ENCODE measurements around the gene AGAP1.

AGAP1 gene

DNA sequence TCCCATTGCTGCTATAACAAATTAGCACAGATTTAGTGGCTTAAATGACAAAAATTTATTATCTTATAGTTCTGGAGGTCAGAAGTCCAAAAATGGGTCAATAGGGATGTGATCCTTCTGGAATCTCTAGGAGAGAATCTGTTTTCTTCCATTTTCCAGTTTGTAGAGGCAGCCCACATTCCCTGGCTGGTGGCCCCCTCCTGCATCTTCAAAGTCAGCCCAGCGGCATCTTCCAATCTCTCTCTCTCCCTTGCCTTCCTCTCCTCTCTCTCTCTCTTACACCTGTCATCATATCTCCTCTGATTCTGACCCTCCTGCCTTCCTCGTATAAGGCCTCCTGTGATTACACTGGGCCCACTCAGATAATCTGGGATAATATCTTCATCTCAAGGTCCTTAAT lies 3.9 kb upstream of the AGAP1 start:
- DNase-seq (ENCODE audit: low read depth) = no peak

DNA sequence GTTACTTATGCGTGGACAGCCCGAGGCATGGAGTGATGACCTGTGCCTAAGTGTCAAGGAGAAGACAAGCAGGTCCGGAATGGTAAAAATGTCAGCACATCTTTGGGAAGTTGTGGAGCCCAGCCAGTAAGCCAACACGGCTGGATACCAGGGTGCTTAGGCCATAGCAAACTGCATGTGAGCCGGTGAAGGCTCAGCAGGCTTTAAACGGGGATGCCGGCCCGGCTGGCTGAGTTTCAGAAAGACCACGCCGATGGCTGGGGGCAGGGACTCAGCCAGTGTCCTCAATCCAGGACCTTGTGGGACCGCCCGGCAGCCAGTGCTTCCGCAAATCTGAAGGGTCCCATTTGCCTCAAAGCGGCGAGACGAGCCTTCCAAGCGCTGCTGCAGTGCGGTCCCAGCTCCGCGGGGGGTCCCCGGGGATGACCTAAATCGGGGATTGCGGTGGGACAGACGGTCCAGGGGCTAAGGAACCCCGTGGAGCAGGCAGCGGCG lies 946 bp upstream of the AGAP1 start:
- no peak for DNase-seq (ENCODE audit: low read depth)

DNA sequence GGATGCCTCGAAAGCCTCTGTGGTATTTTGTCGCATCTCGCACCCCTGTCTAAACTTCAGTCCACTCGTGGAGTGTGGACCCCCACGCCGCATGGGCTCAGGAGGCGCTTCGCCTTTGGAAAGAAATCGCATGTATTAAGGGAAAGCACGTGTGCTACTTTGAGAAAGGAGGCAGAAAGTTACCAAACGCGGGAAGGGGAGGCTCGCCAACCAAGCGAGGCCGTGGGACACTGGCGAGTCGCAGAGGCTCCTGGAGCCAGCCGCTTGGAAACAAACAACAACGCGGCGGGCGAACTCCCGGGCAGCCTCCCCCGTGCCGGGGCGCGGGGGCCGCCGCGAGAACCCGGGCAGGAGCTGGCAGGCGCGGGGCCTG lies 455 bp upstream of the AGAP1 start:
- DNase-seq (ENCODE audit: low read depth) = no peak

DNA sequence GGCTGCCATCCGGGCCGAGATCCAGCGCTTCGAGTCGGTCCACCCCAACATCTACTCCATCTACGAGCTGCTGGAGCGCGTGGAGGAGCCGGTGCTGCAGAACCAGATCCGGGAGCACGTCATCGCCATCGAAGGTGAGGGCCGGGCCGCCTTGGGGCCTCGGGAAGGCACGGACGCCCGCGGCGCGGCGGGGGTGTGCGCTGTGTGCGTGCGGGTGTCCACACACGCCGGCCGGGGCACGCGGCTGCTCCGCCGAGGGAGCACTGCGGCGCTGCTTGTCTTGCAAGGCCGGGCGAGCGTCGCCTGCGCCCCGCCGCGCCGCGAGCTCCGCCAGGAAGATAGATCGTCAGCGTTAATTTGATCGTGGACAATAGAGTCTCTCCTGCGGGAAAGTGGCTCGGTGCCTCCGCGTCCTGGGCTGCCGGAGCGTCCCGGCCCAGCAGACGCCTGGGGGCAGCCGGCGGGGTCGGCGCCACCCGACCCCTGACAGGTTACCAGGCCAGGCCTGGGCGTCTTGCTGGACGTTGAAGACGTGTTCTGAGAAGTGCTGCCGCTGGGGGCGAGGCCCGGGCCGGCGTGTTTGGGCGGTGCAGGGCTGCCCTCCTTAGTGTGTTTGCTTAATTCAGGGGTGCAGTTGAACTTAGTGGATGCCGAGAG lies 1.0 kb downstream of the AGAP1 start:
- DNase-seq (ENCODE audit: low read depth) = no peak

DNA sequence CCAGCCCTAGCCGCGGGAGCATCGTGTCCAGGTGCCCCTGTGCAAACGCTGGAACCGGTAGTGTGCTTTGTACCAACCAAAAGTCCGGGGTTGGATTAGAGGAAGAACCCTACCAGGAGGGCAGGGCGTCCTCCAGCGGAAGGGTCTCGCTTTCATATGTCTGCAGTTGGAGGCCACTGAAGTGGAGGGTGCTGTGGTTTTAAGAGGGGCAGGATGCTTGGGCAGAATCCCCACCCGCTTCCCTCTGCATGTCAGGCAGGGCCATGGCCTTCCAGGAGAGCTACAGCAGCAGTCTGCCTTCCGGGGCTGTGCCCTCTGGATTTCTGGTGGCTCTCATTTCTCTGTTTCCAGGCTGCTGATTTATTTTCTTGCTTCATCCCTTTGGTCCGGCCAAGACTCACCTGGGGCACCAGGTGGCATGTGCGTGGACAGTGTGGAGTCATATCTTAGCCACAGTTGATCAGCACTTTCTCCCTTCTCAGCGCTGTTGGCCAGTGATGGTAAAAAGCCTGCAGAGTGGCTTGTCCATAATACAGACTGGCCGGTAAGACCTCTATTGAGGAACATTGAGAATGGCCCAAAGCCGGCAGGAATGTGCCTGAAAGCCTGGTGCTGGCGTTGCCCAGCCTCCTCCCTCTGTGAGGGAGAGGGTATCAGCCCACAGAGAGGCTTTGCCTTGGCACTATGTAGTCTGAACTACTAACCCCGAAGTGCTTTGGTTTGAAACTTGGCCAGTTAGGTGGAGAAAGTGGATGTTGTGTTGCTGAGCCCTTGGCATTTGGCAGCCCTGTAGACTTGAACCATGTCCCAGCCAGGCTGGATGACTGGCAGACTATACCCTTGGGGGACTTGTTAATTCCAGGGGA lies 1.8 kb downstream of the AGAP1 start:
- DNase-seq (ENCODE audit: low read depth) = no peak

DNA sequence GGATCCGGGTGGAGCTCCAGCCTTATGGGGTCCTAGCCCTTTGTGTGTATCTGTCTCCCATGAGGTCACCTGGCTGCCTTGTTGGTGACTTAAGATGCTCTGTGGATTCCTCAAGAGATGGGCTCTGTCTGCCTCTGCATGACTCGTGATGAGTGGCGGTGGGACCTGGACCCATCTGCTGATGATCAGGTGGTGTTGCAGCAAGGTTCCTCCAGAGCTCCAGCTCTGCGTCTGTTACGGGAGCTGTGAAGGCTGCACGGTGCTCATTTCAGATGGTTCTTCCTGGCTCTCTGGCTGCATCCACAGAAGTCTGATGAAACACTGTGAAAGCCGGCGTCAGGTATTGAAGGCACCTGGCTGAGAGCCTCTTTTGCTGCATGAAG lies 2.4 kb downstream of the AGAP1 start:
- no peak for DNase-seq (ENCODE audit: low read depth)

DNA sequence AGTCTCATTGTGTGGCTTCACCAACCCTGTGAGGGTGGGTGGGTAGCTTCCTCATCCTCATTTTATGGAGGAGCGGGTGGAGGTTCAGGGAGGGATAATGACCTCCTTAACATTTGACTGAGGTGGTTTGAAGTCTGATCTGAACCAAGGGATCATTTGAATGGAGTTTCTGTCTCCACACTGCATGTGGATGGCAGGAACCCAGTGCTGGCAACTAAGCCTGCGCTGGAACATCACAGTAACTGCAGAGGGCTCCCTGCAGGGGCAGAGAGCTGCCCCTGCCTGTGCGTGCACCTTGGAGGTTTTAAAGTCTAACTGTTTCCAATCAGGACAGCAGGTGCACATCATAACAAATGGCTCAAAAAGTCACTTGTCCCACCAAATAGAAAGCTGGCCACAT lies 3.3 kb downstream of the AGAP1 start:
- DNase-seq (ENCODE audit: low read depth) = no peak

DNA sequence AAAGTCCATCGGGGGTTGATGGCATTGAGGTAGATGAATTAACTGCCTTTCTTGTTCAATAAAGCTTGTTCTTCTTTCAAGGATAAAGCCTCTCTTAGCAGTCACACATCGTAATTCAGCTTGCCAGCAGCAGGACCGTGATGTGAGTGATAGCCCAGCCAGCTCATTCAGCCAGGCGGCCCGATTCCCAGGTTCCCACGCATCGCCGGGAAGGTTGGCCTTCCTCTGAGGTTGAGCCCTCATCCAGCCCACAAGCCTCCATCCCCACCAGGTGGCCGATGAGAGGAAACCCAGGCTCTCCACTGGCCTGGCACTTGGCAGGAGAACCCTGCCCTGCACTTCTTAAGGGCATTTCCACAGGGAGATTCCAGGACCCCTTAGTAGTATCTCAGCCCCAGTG lies 4.7 kb downstream of the AGAP1 start:
- DNase-seq (ENCODE audit: low read depth) = no peak

DNA sequence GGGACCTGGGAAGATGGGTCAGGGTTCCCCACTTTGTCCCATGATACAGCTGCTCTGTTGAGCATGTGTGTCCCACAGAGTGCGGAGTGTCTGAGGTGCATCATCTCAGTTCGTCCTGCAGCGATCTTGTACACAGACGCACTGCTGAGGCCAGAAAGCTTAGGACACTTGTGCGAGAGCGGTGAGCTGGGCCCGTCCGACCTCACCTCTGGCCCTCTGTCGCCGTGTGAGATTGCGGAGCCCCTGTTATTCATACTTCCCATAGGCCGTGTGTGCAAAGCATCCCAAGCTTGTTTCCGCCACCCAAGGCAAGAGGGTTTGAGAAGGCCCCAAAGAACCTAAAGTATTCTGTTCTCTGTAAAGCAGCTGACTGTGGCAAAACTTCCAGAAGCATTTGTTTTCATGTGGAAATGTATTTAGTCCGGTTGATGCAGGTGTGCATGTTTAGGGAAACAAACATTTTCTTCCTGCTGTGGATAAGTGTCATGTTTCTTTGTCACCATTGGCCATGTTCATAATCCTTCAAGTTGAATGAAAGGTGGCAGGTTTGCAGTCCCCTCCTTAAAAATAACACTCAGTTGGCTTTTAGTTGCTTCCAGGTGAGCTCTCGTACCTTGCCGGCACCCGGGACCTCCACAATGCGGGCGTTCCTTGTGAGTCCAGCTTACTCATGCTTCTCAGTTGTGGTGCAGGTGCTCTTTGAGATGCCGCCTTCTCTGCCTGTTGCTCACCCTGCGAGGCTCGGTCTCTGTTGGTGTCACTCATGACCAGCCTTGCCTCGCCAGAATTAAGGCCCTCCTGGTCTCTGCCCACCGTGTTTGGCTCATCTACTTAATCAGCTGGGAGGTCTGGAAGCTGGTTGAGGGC lies 5.3 kb downstream of the AGAP1 start:
- no peak for DNase-seq (ENCODE audit: low read depth)

DNA sequence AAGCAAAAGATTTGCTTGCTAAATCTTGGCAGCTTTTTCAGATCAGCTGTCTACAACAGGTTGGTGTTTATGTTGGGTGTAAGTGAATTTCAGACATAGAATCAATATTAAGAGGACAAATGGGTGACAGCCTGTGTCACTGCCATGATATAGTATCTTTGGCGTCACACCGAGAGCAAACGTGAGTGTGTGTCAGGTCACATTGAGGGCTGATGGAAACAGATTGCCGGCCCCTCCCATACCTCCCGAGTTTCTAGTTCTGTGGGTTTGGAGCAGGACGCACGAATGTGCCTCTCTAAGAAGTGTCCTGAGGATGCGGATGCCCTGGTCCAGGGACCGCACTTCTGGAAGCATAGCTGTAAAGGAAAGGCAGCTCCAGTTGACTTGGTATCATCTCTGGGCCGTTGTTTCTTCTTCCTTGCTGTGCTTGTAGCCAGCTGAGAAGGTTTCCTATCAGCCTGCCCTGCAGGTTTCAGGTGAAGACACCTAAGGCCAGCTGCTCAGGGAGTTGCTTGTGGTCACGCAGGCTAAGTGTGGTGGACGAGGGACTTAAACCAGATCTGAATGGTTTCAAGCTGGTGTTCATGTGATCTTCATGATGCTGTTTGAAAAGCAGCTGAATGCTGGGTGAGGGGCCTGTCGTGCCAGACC lies 6.4 kb downstream of the AGAP1 start:
- DNase-seq (ENCODE audit: low read depth) = no peak

DNA sequence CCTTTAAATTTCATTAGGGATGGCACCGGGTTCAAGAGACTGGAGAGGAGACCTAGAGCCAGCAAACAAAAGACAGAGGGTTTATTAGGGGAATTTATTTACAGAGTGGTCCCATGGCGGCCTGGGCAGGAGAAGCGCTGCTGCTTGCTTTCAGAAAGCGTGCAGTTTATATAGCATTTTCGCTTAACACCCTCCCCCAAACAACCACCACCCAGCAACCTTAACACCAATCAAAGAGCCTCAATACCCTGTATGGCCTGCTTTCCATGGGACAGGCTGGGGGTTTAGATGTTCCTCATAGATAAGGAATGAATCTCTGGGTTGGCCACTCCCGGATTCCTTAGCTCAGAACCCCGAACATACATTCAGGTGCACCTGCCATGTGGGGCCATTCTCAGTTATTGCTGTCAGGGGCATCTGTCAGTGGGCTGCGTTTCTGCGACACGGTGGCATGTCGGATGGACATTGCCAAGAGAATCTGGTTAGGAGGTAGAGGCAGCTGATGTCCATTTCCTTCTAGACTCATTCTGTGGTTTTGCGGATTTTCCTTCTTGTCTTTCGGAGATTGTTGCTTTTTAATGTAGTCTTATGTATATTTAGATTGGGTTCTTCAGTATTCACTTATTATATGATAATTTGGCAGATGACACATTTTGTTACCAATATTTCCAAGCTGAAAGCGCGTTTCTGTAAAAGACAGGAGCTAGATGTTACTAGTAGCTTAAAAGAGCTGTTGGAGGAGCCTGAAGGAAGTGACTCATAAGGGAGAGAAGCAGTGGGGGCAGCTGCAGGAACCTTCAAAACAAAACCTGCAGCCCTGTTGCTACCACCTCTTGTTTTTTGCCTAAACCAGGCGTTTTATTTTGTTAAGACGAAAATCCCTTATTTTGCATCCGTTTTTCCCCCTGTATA lies 7.2 kb downstream of the AGAP1 start:
- no peak for DNase-seq (ENCODE audit: low read depth)

DNA sequence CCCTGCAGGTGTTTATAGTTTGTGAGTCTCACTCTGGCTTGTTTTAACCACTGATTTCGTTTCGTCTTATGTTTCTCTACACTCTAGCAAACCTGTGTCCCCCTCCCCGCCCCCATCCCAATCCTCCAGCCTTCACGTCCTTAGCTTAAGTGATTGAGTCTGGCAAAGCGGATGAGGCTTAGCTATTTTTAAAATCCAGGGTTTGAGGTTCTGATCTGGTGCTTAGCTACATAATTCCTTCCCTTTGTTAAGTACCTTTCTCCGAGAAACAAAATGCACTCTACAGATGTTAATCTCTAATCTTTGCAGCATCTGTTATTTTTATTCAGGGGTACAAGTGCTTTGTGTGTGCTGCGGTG lies 7.8 kb downstream of the AGAP1 start:
- DNase-seq (ENCODE audit: low read depth) = no peak

DNA sequence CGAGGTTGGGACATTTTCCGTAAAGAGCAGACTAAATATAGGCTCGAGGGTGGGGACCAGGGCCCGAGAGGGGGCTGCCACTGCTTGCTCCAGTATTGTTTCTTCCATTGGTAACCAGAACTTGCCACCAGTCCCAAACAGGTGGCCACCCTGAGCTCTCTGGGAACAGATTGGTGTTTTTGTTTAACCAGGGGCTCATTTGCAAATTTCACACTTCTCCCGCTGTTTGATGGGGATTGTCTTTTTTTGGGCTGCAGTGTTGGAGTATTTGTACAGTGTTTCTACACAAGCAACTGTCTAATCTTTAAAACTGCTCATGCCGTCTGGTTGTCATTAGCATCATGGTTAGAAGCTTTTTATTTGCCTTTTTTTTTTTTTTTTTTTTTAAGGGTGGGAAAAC lies 8.5 kb downstream of the AGAP1 start:
- DNase-seq (ENCODE audit: low read depth) = no peak

DNA sequence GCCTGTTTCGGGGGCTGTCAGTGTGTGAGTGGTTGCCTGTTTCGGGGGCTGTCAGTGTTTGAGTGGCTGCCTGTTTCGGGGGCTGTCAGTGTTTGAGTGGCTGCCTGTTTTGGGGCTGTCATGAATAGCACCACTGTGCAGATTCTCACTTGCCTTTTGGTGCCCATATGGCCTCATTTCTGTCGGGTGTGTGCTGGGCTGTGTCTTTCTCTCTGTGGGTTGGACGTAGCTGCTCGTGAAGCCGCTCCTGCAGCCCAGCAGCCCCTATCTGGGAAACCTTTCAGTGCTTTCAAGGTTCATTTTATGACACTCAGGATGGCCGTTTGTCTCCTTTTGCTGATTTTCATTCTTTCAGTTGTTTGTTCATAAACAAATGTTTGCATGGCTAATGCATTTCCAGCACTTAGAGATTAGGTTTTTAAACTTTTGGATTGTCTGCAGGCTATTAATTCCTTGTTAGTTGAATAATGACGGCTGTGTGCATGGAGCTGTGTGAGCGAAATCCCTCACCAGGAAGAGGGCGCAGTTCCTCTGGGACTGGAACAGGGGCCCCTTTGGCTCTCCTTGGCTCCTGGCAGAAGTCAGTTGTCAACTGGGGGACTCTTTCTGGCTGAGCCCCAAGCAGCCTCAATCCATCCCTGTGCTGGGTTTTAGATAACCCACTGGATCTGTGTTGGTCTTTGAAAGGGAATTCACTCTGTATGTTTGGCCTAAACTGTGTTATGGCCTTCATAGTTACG lies 10.8 kb downstream of the AGAP1 start:
- no peak for DNase-seq (ENCODE audit: low read depth)

DNA sequence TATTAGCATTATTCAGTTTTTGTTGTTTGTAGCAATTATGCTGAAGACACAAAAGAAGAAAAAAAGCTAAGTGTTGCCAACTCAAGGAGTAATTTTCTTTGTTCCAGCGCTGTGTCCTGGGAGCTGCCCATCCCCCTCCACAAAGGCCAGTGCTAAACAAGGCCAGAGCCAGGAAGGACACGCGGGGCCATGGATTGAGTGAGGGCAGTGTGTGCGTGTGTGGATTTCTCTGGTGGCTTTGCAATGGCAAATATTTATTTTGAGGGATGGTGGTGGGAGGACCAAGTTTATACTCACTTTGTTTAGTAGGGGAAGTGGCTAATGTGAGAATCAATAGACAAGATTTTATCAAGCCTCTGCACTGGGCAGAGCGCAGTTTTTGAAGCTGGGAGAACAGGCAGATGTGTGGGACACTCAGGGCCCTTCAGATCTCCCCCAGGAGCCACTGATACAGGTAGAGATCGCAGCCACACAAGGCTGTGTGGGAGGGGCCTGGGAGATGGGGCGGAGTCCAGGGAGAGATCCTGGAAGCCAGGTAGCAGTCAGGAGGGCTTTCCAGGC lies 11.4 kb downstream of the AGAP1 start:
- no peak for DNase-seq (ENCODE audit: low read depth)

DNA sequence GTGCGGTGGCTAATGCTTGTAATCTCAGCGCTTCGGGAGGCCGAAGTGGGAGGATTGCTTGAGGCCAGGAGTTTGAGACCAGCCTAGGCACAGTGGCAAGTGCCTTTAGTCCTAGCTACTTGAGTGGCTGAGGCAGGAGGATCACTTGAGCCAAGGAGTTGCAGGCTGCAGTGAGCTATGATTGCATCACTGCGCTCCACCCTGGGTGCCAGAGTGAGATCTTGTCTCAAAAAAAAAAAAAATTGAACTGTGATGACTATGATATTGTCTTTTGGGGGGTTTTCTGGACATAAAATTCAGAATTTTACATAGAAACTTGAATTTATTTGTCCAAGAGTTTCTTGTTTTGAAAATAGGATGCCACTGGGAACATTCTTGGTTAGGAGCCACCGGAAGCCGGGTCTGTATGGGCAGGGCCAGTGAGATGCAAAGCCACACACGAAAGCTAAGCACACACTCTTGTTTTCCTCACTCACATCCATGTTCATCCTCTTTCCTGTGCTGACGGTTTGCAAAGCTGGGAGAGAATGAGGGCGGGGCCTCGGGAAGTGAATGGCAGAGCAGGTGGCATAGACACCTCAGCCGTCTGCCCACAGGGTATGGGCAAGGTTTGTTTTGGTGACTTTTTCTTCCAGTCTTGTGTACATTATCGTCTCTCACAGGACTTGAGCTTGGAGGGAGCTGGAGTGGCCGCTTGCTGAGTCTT lies 12.6 kb downstream of the AGAP1 start:
- DNase-seq (ENCODE audit: low read depth) = no peak

DNA sequence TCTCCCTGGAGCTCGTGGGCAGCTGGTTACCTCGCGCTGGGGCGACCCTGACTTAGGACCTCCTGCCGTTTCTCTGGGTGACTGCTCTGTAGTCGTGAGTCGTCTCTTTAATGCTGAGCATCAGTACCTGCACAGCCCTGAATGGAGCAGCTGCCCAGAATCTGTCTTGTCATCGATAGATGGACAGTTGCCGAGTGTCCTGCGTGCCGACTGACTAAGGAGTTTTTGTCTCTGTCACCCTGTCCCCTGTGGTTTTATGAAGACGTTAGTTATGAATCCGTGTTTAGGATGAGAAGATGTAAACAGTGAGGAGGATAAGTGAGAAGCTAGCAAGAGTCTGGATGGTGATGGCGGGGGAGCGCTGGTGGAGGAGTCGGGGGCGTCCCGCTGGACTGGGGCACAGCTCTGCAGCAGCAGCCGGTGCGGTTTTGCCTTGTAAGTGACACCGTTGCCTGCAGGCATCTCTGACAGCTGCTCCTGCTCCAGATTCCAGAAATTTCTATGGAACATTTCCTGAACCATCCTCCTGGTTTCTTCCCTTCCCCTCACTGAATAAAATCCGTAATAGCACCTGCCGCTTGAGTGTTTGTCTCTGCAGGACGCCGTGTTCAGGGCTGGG lies 13.3 kb downstream of the AGAP1 start:
- no peak for DNase-seq (ENCODE audit: low read depth)

DNA sequence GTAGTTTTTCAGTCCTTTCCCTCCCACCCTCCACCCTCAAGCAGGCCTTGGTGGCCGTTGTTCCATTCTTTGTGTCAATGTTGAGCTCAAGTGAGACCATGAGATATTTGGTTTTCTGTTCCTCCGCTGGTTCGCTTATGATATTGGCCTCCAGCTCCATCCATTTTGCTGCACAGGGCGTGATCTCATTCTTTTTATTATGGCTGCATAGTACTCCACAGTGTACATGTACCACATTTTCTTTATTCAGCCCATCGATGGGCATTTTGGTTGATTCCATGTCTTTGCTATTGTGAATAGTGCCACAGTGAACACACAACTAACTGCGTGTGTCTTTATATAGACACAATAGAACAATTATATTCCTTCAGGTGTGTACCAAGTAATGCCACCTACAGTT lies 14.1 kb downstream of the AGAP1 start:
- DNase-seq (ENCODE audit: low read depth) = no peak
